Measurements from ENCODE around the gene APEX1. TPM values are rescaled to one million over a fixed set of nuclear protein-coding genes. Genes with fewer than 3 reads are reported as not detected.

APEX1 gene
- total and polyA plus RNA-seq, 2 of the 8 experiments (the other 6 are each of a cell fraction or from before 2014, with no cell fraction given) = 384 to 700 TPM

- Histone ChIP-seq H4K8ac (ENCODE audit: extremely low read depth, insufficient read depth, low read length) (no peak overlapping the region), H2AK5ac (ENCODE audit: low read depth, low read length) (no peak overlapping the region), H3K23ac (ENCODE audit: insufficient read length) (no peak overlapping the region), H3K79me2 (ENCODE audit: control insufficient read depth in 1 of 2, insufficient read depth in 2 of 2, low read length in 2 of 2) (no peaks in the 10 kb centered on the region), H3K79me1 (ENCODE audit: low read depth, low read length) (no peaks in the 10 kb centered on the region), H3K9me3 (ENCODE audit: insufficient read depth in 2 of 2, low read depth in 1 of 2, low read length in 1 of 2) (peaks cover 0 to 5% of the 10 kb centered on the region in 2 experiments; a peak in 2 of 4 replicates), H3K27me3 (replicated peaks in 1 of 4; ENCODE audit: control insufficient read depth in 3 of 4, extremely low read depth in 1 of 4, insufficient read depth in 3 of 4, low read length in 3 of 4) (no peaks in the 10 kb centered on the region), H4K20me1 (replicated peaks in 1 of 2; ENCODE audit: control insufficient read depth in 1 of 2, insufficient read depth in 2 of 2, low read length in 2 of 2) (no peaks in the 10 kb centered on the region), H3K9ac (replicated peaks in 1 of 4; ENCODE audit: extremely low read depth in 1 of 4, low read depth in 3 of 4, low read length in 3 of 4) (no peak overlapping the region), H2BK5ac (ENCODE audit: low read depth, low read length) (no peak overlapping the region), H2BK120ac (replicated peaks; ENCODE audit: low read depth, low read length) (no peak overlapping the region), H2BK12ac (ENCODE audit: low read depth, low read length) (no peak overlapping the region), H3K4me3 (ENCODE audit: extremely low read depth in 1 of 4, insufficient read depth in 2 of 4, low read depth in 3 of 4, low read length in 4 of 4) (no peak overlapping the region), H2BK20ac (ENCODE audit: low read length) (no peak overlapping the region), H3K14ac (ENCODE audit: insufficient read length) (no peak overlapping the region), H3K18ac (ENCODE audit: extremely low read depth, low read length) (no peak overlapping the region), H3K23me2 (ENCODE audit: low read depth, low read length) (peaks cover 2% of the 10 kb centered on the region; the same call in 1 of the 2 replicates), H3K36me3 (ENCODE audit: control insufficient read depth in 2 of 4, insufficient read depth in 4 of 4, low read length in 3 of 4) (no peaks in the 10 kb centered on the region), H3K27ac (ENCODE audit: low read depth, low read length) (no peak overlapping the region), H3K56ac (replicated peaks; ENCODE audit: insufficient read length, low read depth, low read length) (no peak overlapping the region), H3K4me1 (replicated peaks in 1 of 4; ENCODE audit: control insufficient read depth in 3 of 4, insufficient read depth in 4 of 4, low read length in 3 of 4) (peaks cover 0 to 4% (median 2%) of the 10 kb centered on the region in 4 experiments; a peak in 1 of 7 replicates), H2AFZ (ENCODE audit: low read length) (no peak overlapping the region), H4K91ac (replicated peaks; ENCODE audit: insufficient read length, low read length) (no peak overlapping the region), H3K4me2 (ENCODE audit: insufficient read depth in 1 of 2, low read depth in 2 of 2, low read length in 2 of 2) (no peak overlapping the region), H2BK15ac (ENCODE audit: low read length) (no peak overlapping the region), H3K4ac (replicated peaks; ENCODE audit: insufficient read length, low read depth, low read length) (no peak overlapping the region), H4K5ac (ENCODE audit: insufficient read length, low read depth, low read length) (no peak overlapping the region)
- DNase-seq (ENCODE audit: low read depth in 1 of 2, low spot score in 2 of 2) (no peak), FAIRE-seq (no peak)
- 96% methylated on average over 4 of the region's 4 CpGs; no CpG with 5 or more reads in 1 of the 2 experiments for WGBS, 2 experiments (ENCODE audit: extremely low coverage in 1 of 2, insufficient coverage in 1 of 2, insufficient read length in 1 of 2, insufficient replicate concordance in 2 of 2, low coverage in 1 of 2, low lambda C conversion rate in 2 of 2, missing lambda C conversion rate in 1 of 2)
- TF ChIP-seq POLR2AphosphoS5 (IDR thresholded peaks at IDR 0.05; ENCODE audit: low read depth, low read length) (no peak), ZNF274 (IDR thresholded peaks at IDR 0.05; ENCODE audit: borderline replicate concordance, extremely low read depth, low read length) (no peak), CHD1 (IDR thresholded peaks at IDR 0.05; ENCODE audit: low read depth, low read length) (no peak), E2F6 (IDR thresholded peaks at IDR 0.05) (no peak), CBX5 (IDR thresholded peaks at IDR 0.05; ENCODE audit: low read depth, low read length) (no peak), JUND (IDR thresholded peaks at IDR 0.05; ENCODE audit: low read length) (no peak), YY1 (IDR thresholded peaks at IDR 0.05; ENCODE audit: low read depth, low read length) (no peak), SIRT6 (IDR thresholded peaks at IDR 0.05; ENCODE audit: low read length) (no peak), RBBP5 (IDR thresholded peaks at IDR 0.05; ENCODE audit: borderline replicate concordance, low read depth, low read length) (no peak), BRCA1 (IDR thresholded peaks at IDR 0.05; ENCODE audit: low read depth, low read length) (no peak), POLR2A (IDR thresholded peaks at IDR 0.05; ENCODE audit: control extremely low read depth in 1 of 2, low read depth in 2 of 2, low read length in 2 of 2) (no peak), CHD2 (IDR thresholded peaks at IDR 0.05; ENCODE audit: low read length) (no peak), RAD21 (IDR thresholded peaks at IDR 0.05 in 1 of 2, conservative IDR thresholded peaks at IDR 0.05 in 1 of 2; ENCODE audit: low read depth in 2 of 2, low read length in 2 of 2) (no peak), EP300 (IDR thresholded peaks at IDR 0.05; ENCODE audit: borderline replicate concordance in 1 of 2, low read depth in 2 of 2, low read length in 2 of 2) (no peak), JUN (IDR thresholded peaks at IDR 0.05; ENCODE audit: low read depth, low read length) (no peak)
- ChIA-PET CTCF (ENCODE audit: partially characterized antibody) (interaction anchor here (1.2 to 1.9 kb wide), 5 partner anchors 12 to 116 kb away, joined by 3 to 7 read pairs (median 4); no protein-coding TSS in a partner anchor), POLR2A (ENCODE audit: partially characterized antibody) (no interaction called here)
These were observed 37.5 kb downstream of the APEX1 start for GRCh38 chr14:20492486-20492885.
